ENCODE results near the gene BCAP31.
"Not testable (repeated sequence)": the region's sequence is repeated elsewhere in the genome, so short reads cannot be mapped to it uniquely, and the experiment has no call there.

BCAP31 gene

GRCh38 chrX:153689654-153690465 lies 34.3 kb downstream of the BCAP31 start:
- in situ Hi-C loops (cut with HindIII; ENCODE audit: low pct_ligation_motif_present, low pct_unique_long_range_greater_than_20kb, low sequenced_read_pairs), result no loop called here
- DNase-seq, result peak; percentile 12

- in situ Hi-C loops (cut with HindIII; ENCODE audit: low pct_ligation_motif_present, low pct_unique_long_range_greater_than_20kb, low sequenced_read_pairs), result no loop called here
Measured at GRCh38 chrX:153688911-153689590, 35.1 kb downstream of the BCAP31 start.

GRCh38 chrX:153688506-153688905 lies 35.7 kb downstream of the BCAP31 start:
- DNase-seq, result no peak
- in situ Hi-C loops (cut with HindIII; ENCODE audit: low pct_ligation_motif_present, low pct_unique_long_range_greater_than_20kb, low sequenced_read_pairs), result no loop called here

More at GRCh38 chrX:153688911-153689590, 35.1 kb downstream of the BCAP31 start:
- peak; percentile 39 for DNase-seq

GRCh38 chrX:153688071-153688470 lies 36.1 kb downstream of the BCAP31 start:
- in situ Hi-C loops (cut with HindIII; ENCODE audit: low pct_ligation_motif_present, low pct_unique_long_range_greater_than_20kb, low sequenced_read_pairs), result no loop called here
- no peak for DNase-seq

GRCh38 chrX:153687121-153688039 lies 36.8 kb downstream of the BCAP31 start, which contains the start of gene SLC6A8:
SLC6A8 (plus strand) TSS chrX:153687926; CDS start chrX:153688575, 649 bp downstream.
- peak; percentile 52 for DNase-seq
- in situ Hi-C loops (cut with HindIII; ENCODE audit: low pct_ligation_motif_present, low pct_unique_long_range_greater_than_20kb, low sequenced_read_pairs), result no loop called here

GRCh38 chrX:153686711-153687110 lies 37.5 kb downstream of the BCAP31 start:
- DNase-seq, result no peak
- in situ Hi-C loops (cut with HindIII; ENCODE audit: low pct_ligation_motif_present, low pct_unique_long_range_greater_than_20kb, low sequenced_read_pairs), result no loop called here

- in situ Hi-C loops (cut with HindIII; ENCODE audit: low pct_ligation_motif_present, low pct_unique_long_range_greater_than_20kb, low sequenced_read_pairs), result no loop called here
- no peak for DNase-seq
Measured at GRCh38 chrX:153685751-153686696, 38.2 kb downstream of the BCAP31 start.

GRCh38 chrX:153685156-153685536 lies 39.0 kb downstream of the BCAP31 start:
- in situ Hi-C loops (cut with HindIII; ENCODE audit: low pct_ligation_motif_present, low pct_unique_long_range_greater_than_20kb, low sequenced_read_pairs), result no loop called here
- no peak for DNase-seq

- in situ Hi-C loops (cut with HindIII; ENCODE audit: low pct_ligation_motif_present, low pct_unique_long_range_greater_than_20kb, low sequenced_read_pairs), result no loop called here
- no peak for DNase-seq
Measured at GRCh38 chrX:153684467-153685155, 39.6 kb downstream of the BCAP31 start.

GRCh38 chrX:153683486-153683885 lies 40.7 kb downstream of the BCAP31 start:
- in situ Hi-C loops (cut with HindIII; ENCODE audit: low pct_ligation_motif_present, low pct_unique_long_range_greater_than_20kb, low sequenced_read_pairs); DNase-seq: not testable (repeated sequence)

GRCh38 chrX:153681175-153681574 lies 43.0 kb downstream of the BCAP31 start:
- no peak for DNase-seq
- in situ Hi-C loops (cut with HindIII; ENCODE audit: low pct_ligation_motif_present, low pct_unique_long_range_greater_than_20kb, low sequenced_read_pairs), result no loop called here

- no peak for DNase-seq
- in situ Hi-C loops (cut with HindIII; ENCODE audit: low pct_ligation_motif_present, low pct_unique_long_range_greater_than_20kb, low sequenced_read_pairs), result no loop called here
Measured at GRCh38 chrX:153674219-153674851, 49.9 kb downstream of the BCAP31 start.

GRCh38 chrX:153673428-153674218 lies 50.6 kb downstream of the BCAP31 start, which contains the start of gene PNCK:
PNCK (minus strand) TSS chrX:153673813; CDS start chrX:153673076, 737 bp downstream.
- no peak for DNase-seq
- in situ Hi-C loops (cut with HindIII; ENCODE audit: low pct_ligation_motif_present, low pct_unique_long_range_greater_than_20kb, low sequenced_read_pairs), result no loop called here

GRCh38 chrX:153672531-153673427 lies 51.4 kb downstream of the BCAP31 start:
- in situ Hi-C loops (cut with HindIII; ENCODE audit: low pct_ligation_motif_present, low pct_unique_long_range_greater_than_20kb, low sequenced_read_pairs), result no loop called here
- no peak for DNase-seq

Measured in ACHN (cell line).